GM23248 (cell line): ENCODE results near the gene DHODH.
"Not testable (repeated sequence)": the region's sequence is repeated elsewhere in the genome, so short reads cannot be mapped to it uniquely, and the experiment has no call there.

Experiments used
- EZH2 ChIP-seq: fragments of 200-600 bp; sonication (generic); IDR thresholded peaks from 2 replicates; pipeline ENCODE4 v1.6.1; 2018; ENCODE audit warnings: antibody characterized with exemption, mild to moderate bottlenecking; ENCODE audit not compliant: insufficient read depth, poor library complexity, severe bottlenecking
- EZH2phosphoT487 ChIP-seq: fragments of 200-600 bp; sonication (generic); IDR thresholded peaks from 2 replicates; pipeline ENCODE4 v1.6.1; 2018; ENCODE audit warnings: antibody characterized with exemption, moderate library complexity, mild to moderate bottlenecking, low read depth; ENCODE audit not compliant: insufficient read depth

- TF ChIP-seq EZH2, EZH2phosphoT487: not testable (repeated sequence)
These were observed 45.8 kb downstream of the DHODH start, which contains the start of gene HP for GRCh38 chr16:72054254-72054847.
